ENCODE data around the gene SH3BP2.

The SH3BP2 gene

GRCh38 chr4:2855584-2855983 lies 62.7 kb downstream of the SH3BP2 start:
- Histone ChIP-seq H3K36me3 (ENCODE audit: control insufficient read depth, insufficient read depth, low read length) (peaks cover 38% of the 10 kb centered on the region), H3K4me3 (ENCODE audit: extremely low read depth, insufficient read depth, low read length, poor library complexity, severe bottlenecking) (no peak overlapping the region), H3K9me3 (ENCODE audit: control insufficient read depth, low read length) (no peaks in the 10 kb centered on the region), H3K4me1 (ENCODE audit: control insufficient read depth, insufficient read depth, low read length, poor library complexity, severe bottlenecking) (peaks cover 24% of the 10 kb centered on the region), H3K27ac (ENCODE audit: low read depth, low read length, severe bottlenecking) (no peak overlapping the region)
- 96 to 100% methylated on average over 1 to 3 of the region's 5 CpGs for WGBS, 2 experiments (ENCODE audit: insufficient coverage in 2 of 2)

- Histone ChIP-seq H3K9me3 (ENCODE audit: control insufficient read depth, low read length) (no peaks in the 10 kb centered on the region), H3K27ac (ENCODE audit: low read depth, low read length, severe bottlenecking) (no peak overlapping the region), H3K36me3 (ENCODE audit: control insufficient read depth, insufficient read depth, low read length) (peaks cover 38% of the 10 kb centered on the region), H3K4me3 (ENCODE audit: extremely low read depth, insufficient read depth, low read length, poor library complexity, severe bottlenecking) (no peak overlapping the region), H3K4me1 (ENCODE audit: control insufficient read depth, insufficient read depth, low read length, poor library complexity, severe bottlenecking) (peaks cover 29% of the 10 kb centered on the region)
- WGBS, 2 experiments (ENCODE audit: insufficient coverage in 2 of 2): 93% methylated on average over 2 of the region's 3 CpGs; no CpG with 5 or more reads in 1 of the 2 experiments
Measured at GRCh38 chr4:2856266-2856665, 63.4 kb downstream of the SH3BP2 start.

GRCh38 chr4:2857349-2857927 lies 64.6 kb downstream of the SH3BP2 start:
- Histone ChIP-seq H3K4me1 (ENCODE audit: control insufficient read depth, insufficient read depth, low read length, poor library complexity, severe bottlenecking) (peaks cover 41% of the 10 kb centered on the region), H3K9me3 (ENCODE audit: control insufficient read depth, low read length) (no peaks in the 10 kb centered on the region), H3K4me3 (ENCODE audit: extremely low read depth, insufficient read depth, low read length, poor library complexity, severe bottlenecking) (no peak overlapping the region), H3K36me3 (ENCODE audit: control insufficient read depth, insufficient read depth, low read length) (peaks cover 36% of the 10 kb centered on the region), H3K27ac (ENCODE audit: low read depth, low read length, severe bottlenecking) (no peak overlapping the region)
- WGBS, 2 experiments (ENCODE audit: insufficient coverage in 2 of 2): 96 to 100% methylated on average over 2 of the region's 5 CpGs

GRCh38 chr4:2858451-2859217 lies 65.7 kb downstream of the SH3BP2 start:
- no peak overlapping the region for H3K4me3 ChIP-seq (ENCODE audit: extremely low read depth, insufficient read depth, low read length, poor library complexity, severe bottlenecking)
- no peak overlapping the region for H3K27ac ChIP-seq (ENCODE audit: low read depth, low read length, severe bottlenecking)
- WGBS, 2 experiments (ENCODE audit: insufficient coverage in 2 of 2): 100% methylated on average over 1 to 3 of the region's 7 CpGs
- H3K9me3 ChIP-seq (ENCODE audit: control insufficient read depth, low read length): no peaks in the 10 kb centered on the region
- peaks cover 27% of the 10 kb centered on the region for H3K36me3 ChIP-seq (ENCODE audit: control insufficient read depth, insufficient read depth, low read length)
- H3K4me1 ChIP-seq (ENCODE audit: control insufficient read depth, insufficient read depth, low read length, poor library complexity, severe bottlenecking): peaks cover 47% of the 10 kb centered on the region

GRCh38 chr4:2859514-2859913 lies 66.6 kb downstream of the SH3BP2 start:
- H3K4me1 ChIP-seq (ENCODE audit: control insufficient read depth, insufficient read depth, low read length, poor library complexity, severe bottlenecking): peaks cover 54% of the 10 kb centered on the region
- 100% methylated on average over 1 of the region's 3 CpGs for WGBS, 2 experiments (ENCODE audit: insufficient coverage in 2 of 2)
- peak overlapping the region; percentile 72 for H3K27ac ChIP-seq (ENCODE audit: low read depth, low read length, severe bottlenecking)

GRCh38 chr4:2860391-2861348 lies 67.8 kb downstream of the SH3BP2 start:
- WGBS, 2 experiments (ENCODE audit: insufficient coverage in 2 of 2): 50 to 71% methylated on average over 3 to 5 of the region's 6 CpGs

More at GRCh38 chr4:2859514-2859913, 66.6 kb downstream of the SH3BP2 start:
- H3K9me3 ChIP-seq (ENCODE audit: control insufficient read depth, low read length): no peaks in the 10 kb centered on the region
- no peak overlapping the region for H3K4me3 ChIP-seq (ENCODE audit: extremely low read depth, insufficient read depth, low read length, poor library complexity, severe bottlenecking)
- peaks cover 20% of the 10 kb centered on the region for H3K36me3 ChIP-seq (ENCODE audit: control insufficient read depth, insufficient read depth, low read length)

GRCh38 chr4:2861631-2862436 lies 68.9 kb downstream of the SH3BP2 start:
- peaks cover 4% of the 10 kb centered on the region for H3K36me3 ChIP-seq (ENCODE audit: control insufficient read depth, insufficient read depth, low read length)
- H3K4me1 ChIP-seq (ENCODE audit: control insufficient read depth, insufficient read depth, low read length, poor library complexity, severe bottlenecking): peaks cover 68% of the 10 kb centered on the region
- WGBS, 2 experiments (ENCODE audit: insufficient coverage in 2 of 2): 80 to 87% methylated on average over 1 to 3 of the region's 4 CpGs
- peak overlapping the region; percentile 44 for H3K27ac ChIP-seq (ENCODE audit: low read depth, low read length, severe bottlenecking)
- no peaks in the 10 kb centered on the region for H3K9me3 ChIP-seq (ENCODE audit: control insufficient read depth, low read length)
- H3K4me3 ChIP-seq (ENCODE audit: extremely low read depth, insufficient read depth, low read length, poor library complexity, severe bottlenecking): no peak overlapping the region

More at GRCh38 chr4:2860391-2861348, 67.8 kb downstream of the SH3BP2 start:
- peaks cover 61% of the 10 kb centered on the region for H3K4me1 ChIP-seq (ENCODE audit: control insufficient read depth, insufficient read depth, low read length, poor library complexity, severe bottlenecking)
- H3K4me3 ChIP-seq (ENCODE audit: extremely low read depth, insufficient read depth, low read length, poor library complexity, severe bottlenecking): no peak overlapping the region
- peak overlapping the region; percentile 72 for H3K27ac ChIP-seq (ENCODE audit: low read depth, low read length, severe bottlenecking)
- H3K36me3 ChIP-seq (ENCODE audit: control insufficient read depth, insufficient read depth, low read length): peaks cover 11% of the 10 kb centered on the region
- no peaks in the 10 kb centered on the region for H3K9me3 ChIP-seq (ENCODE audit: control insufficient read depth, low read length)

- H3K9me3 ChIP-seq (ENCODE audit: control insufficient read depth, low read length): no peaks in the 10 kb centered on the region
- peak overlapping the region; percentile 44 for H3K27ac ChIP-seq (ENCODE audit: low read depth, low read length, severe bottlenecking)
- H3K36me3 ChIP-seq (ENCODE audit: control insufficient read depth, insufficient read depth, low read length): peaks cover under 1% of the 10 kb centered on the region
- WGBS, 2 experiments (ENCODE audit: insufficient coverage in 2 of 2): no CpG with 5 or more reads among the region's 1 CpG
- peaks cover 75% of the 10 kb centered on the region for H3K4me1 ChIP-seq (ENCODE audit: control insufficient read depth, insufficient read depth, low read length, poor library complexity, severe bottlenecking)
- H3K4me3 ChIP-seq (ENCODE audit: extremely low read depth, insufficient read depth, low read length, poor library complexity, severe bottlenecking): no peak overlapping the region
Measured at GRCh38 chr4:2862528-2862927, 69.6 kb downstream of the SH3BP2 start.

- no peak overlapping the region for H3K27ac ChIP-seq (ENCODE audit: low read depth, low read length, severe bottlenecking)
- H3K36me3 ChIP-seq (ENCODE audit: control insufficient read depth, insufficient read depth, low read length): no peaks in the 10 kb centered on the region
- H3K4me3 ChIP-seq (ENCODE audit: extremely low read depth, insufficient read depth, low read length, poor library complexity, severe bottlenecking): no peak overlapping the region
- no peaks in the 10 kb centered on the region for H3K9me3 ChIP-seq (ENCODE audit: control insufficient read depth, low read length)
- H3K4me1 ChIP-seq (ENCODE audit: control insufficient read depth, insufficient read depth, low read length, poor library complexity, severe bottlenecking): peaks cover 79% of the 10 kb centered on the region
Measured at GRCh38 chr4:2863649-2864048, 70.8 kb downstream of the SH3BP2 start.

GRCh38 chr4:2865196-2865780 lies 72.4 kb downstream of the SH3BP2 start:
- 79 to 100% methylated on average over 1 to 2 of the region's 2 CpGs for WGBS, 2 experiments (ENCODE audit: insufficient coverage in 2 of 2)

More at GRCh38 chr4:2865196-2865780, 72.4 kb downstream of the SH3BP2 start:
- H3K9me3 ChIP-seq (ENCODE audit: control insufficient read depth, low read length): no peaks in the 10 kb centered on the region
- H3K27ac ChIP-seq (ENCODE audit: low read depth, low read length, severe bottlenecking): no peak overlapping the region
- H3K36me3 ChIP-seq (ENCODE audit: control insufficient read depth, insufficient read depth, low read length): no peaks in the 10 kb centered on the region
- no peak overlapping the region for H3K4me3 ChIP-seq (ENCODE audit: extremely low read depth, insufficient read depth, low read length, poor library complexity, severe bottlenecking)
- H3K4me1 ChIP-seq (ENCODE audit: control insufficient read depth, insufficient read depth, low read length, poor library complexity, severe bottlenecking): peaks cover 70% of the 10 kb centered on the region
